Measurements from ENCODE around the gene PAK6. TPM values are rescaled to one million over a fixed set of nuclear protein-coding genes. Genes with fewer than 3 reads are reported as not detected.

The PAK6 gene
- 0.17 and 0.43 TPM in 2 replicates for total RNA-seq (2014; rRNA removed; shearing (Covaris generic))

DNA sequence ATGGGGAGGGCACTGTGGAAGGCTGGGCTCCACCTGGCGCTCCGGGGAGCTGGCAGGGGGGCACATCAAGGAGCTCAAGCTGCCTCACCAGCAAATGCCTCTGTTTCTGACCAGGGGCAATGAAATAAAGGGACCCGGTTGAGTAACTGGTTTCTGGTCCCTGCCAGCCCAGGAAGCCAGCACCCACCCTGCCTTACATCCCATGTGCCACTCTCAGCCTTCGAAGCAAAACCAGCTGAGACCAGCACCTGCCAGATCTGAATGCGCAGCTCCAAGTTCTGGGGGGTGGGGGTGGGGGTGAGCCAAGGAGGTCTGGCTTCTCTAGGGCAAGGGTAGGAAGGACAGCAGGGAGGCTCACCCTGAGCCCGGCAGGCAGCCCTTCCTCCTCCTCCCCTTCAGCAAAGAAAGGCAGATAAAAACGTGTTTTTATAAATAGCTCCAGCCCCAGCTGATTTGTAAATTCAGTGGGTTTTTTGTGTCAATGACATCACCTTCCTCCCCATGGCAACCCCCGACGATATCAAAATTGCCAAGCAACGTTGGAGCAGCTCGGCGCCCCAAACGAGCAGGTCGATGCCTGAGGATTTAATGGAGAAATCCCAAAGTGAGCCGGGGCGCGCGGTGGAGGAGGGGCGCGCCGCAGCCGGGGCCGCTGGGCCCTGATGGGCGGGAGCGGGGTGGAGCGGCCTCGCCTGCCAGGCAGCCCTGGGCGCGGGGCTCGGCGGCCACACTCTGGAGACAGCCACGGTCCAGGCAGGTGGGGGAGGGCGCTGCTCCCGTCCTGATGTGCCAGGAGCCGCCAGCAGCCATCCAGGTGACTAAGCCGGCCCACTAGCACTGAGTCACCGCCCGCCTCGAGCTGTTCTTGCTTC, at the start of gene PAK6:
Gene PAK6 (plus strand): TSS at position 532 of the 872 bp plus-strand sequence. CDS start 25,723 bp downstream, outside the sequence.
- DNase-seq (ENCODE audit: low spot score) = peak; percentile 67

- DNase-seq (ENCODE audit: low spot score) = peak; percentile 87
Observed at GRCh38 chr15:40190591-40190990, 48.3 kb upstream of the PAK6 start.

- DNase-seq (ENCODE audit: low spot score) = peak; percentile 59
Observed at GRCh38 chr15:40192942-40193341, 45.9 kb upstream of the PAK6 start.

DNA sequence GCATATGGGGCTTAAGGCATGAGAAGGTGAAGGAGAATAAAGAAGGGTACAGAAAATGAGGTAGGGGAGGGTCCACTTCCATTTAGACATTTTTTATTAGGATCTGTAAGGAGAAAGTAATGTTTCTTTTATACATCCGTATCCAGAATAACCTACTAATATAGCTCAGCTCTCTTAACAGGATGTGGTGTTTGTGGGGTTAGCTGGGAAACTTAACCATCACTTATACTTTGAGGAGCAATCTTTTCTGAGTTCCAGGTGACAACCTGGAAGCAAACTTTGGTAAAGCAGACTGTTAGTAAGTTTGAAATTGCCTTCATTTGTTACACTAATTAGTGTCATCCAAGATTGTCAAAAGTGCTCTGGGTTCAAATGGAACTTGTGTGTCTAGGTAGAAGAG, 41.4 kb upstream of the PAK6 start:
- no peak for DNase-seq (ENCODE audit: low spot score)

DNA sequence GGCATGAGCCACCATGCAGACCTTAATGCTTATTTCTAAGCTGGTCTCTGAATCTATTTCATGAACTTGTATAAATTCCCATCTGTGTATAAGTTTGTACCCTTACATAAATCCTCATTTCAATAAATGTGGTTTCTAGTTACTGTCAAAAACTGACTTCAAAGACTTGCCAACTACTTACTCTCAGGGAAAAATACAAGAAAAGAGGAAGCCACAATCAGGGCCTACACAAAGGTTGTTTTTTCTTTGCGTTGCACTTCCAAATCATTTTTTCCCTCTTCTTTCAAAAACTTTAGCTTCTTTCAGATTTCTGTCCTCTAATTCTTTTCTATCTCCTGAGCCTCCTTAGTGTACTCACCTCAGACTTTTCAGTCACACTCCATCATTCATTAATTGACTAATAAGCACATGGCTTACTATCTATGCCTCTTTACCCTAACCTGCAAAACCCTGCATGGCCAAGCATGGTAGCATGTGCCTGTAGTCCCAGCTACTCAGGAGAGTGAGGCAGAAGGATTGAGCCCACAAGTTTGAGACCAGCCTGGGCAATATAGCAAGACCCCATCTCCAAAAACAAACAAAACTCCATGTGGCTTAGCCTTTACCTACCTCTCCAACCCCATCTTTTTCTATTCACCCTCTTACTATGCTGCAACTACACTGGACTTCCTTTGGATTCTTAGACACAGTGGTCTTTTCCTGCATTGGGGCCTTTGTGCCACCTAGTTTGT, 40.3 kb upstream of the PAK6 start:
- DNase-seq (ENCODE audit: low spot score) = no peak

GRCh38 chr15:40204100-40204499, 34.8 kb upstream of the PAK6 start:
- DNase-seq (ENCODE audit: low spot score) = no peak

- peak; percentile 56 for DNase-seq (ENCODE audit: low spot score)
Observed at GRCh38 chr15:40217166-40217824, 21.6 kb upstream of the PAK6 start.

GRCh38 chr15:40219801-40220200, 19.1 kb upstream of the PAK6 start:
- DNase-seq (ENCODE audit: low spot score) = no peak

DNA sequence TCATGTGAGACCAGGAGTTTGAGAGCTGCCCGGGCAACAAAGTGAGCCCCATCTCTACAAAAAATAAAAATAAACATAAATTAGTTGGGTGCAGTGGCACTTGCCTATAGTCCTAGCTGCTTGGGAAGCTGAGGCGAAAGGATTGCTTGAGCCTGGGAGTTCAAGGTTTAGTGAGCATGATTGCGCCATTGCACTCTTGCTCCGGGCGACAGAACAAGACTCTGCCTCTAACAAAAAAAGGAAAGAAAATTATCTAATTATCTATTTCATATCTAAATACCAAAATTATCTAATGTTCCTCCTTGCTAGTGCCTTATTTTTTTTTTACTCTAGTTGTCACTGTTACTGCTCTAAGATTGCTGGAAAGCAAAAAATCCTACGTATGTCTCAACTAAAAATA, 16.7 kb upstream of the PAK6 start:
- DNase-seq (ENCODE audit: low spot score) = no peak

GRCh38 chr15:40226736-40227135, 12.1 kb upstream of the PAK6 start:
- DNase-seq (ENCODE audit: low spot score) = no peak

- DNase-seq (ENCODE audit: low spot score) = no peak
Observed at GRCh38 chr15:40229316-40229715, 9.5 kb upstream of the PAK6 start.

DNA sequence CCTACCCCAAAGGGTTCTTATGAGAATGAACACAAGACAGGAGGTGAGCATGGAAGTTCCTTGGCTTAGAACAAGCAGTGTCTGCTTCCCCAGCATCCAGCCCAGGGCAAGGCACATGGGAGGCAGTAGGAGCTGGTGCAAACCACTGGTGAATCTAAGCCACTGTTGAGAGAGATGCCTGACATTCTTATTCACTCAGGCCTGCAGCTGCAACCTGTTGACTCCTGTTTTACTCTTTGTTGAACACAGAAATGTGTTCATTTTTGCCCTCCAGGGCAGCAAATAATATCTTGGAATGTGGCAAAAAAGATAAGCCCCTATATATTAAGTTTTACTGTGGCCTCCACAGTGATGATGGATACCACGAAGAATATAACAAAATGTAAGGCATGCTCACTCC, 8.9 kb upstream of the PAK6 start:
- DNase-seq (ENCODE audit: low spot score) = no peak

DNA sequence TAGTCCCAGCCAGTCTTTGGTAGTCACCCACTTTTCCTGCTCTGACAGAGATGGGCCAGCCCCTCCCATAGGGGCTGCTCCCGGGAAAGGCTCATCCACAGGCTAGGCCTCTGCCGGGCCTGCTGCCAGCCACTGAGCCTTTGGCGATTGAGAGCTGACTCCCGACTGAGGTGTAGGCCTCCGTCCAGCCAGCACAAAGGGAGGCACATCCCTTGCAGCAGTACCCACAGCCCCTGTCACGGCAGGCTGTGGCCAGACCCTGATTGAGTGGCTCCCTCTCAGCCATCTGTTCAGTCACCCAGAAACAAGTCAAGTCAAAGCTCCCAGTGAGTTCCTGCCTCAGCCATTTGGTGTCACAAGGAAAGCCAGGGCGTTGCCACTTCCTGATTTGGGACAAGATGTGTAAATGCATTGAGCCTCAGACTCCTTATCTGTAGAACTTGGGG, 6.2 kb upstream of the PAK6 start:
- no peak for DNase-seq (ENCODE audit: low spot score)

DNA sequence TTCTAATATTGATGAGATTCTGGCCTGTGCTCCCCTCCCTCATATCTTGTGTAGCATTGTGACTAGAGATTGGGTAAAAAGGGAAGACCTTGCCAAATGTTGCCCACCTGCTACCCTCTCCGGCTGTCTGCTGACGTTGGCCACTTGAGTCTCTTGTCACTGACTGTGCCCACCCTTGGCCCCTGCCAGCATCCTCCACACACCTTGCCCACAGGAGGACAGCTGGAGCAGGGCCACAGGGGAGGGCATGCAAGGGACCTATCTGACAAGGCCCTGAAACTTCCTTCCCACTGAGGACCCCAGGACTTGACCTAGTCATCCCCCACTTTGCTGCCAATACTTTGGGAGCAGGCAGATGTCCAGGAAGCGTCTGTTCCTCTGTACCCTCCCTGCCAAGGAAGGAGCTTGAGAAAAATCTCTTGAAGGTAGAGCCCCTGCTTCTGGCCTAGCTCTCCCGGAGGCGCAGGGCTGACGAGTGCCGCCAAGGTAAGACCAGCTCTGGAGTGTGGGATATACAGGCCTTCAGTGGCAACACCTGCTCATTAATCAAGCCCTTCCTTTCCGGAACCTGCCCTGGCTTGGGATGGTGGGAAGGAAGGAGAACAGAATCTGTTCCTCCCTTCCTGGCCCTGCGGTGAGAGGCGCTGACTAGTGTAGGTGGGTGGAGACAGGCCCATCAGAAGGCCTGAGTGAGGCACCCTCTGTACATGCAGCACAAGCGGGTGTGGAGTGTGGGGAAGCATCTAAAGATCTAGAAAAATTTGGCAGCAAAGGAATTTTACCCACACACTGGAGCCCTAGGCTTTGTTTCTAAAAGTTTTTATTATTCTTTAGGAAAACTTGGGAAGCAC, 4.9 kb upstream of the PAK6 start:
- DNase-seq (ENCODE audit: low spot score) = no peak

DNA sequence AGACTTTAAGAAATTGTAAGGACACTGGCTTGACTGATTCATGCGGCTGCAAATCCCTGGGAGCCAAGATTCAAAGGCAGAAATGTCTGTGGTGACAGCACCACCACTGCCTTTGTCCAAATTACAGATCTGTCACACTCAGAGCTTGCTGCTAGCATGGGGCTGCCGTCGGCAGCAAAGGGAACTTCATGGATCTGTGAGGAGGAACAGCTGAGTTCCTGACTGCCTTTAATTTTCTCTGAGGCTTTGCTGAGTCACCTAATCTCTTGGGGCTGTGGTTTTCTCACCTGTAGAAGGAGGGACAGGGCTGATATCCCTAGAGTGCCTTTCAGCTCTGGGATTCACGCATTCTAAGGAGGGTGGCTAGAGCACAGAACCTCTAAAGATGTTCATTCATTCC, 4.1 kb upstream of the PAK6 start:
- peak; percentile 19 for DNase-seq (ENCODE audit: low spot score)

DNA sequence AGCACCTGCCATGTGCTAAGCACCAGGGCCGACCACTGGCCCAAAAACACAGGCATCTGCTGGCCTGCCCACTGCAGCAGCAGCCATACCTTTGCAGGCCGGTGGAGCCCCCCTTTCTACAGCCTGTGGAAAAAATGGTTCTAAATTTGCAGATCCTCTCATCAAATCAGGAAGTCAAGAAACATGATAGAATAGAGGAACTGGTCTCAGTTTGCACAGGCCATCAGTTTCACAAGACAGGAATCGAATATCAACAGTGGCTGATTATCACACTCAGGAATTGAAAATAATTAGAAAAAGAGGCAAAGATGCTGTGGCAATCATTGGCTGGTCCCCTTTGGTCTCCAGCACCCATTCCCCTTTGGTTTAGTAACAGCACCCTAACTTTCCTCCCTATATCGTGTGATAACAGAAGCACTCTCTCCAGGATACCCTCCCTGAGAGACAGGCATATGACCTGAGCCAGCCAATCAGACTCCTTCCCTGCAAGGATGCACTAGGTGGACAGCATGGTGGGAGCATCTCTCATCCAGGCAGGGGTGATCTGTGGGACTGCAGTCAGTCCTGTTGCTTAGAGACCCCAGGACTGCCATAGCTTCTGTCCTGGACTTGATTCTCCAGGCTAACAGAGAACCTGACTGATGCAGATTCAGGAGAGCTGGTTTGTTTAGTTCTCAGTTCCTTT, 3.5 kb upstream of the PAK6 start:
- no peak for DNase-seq (ENCODE audit: low spot score)

DNA sequence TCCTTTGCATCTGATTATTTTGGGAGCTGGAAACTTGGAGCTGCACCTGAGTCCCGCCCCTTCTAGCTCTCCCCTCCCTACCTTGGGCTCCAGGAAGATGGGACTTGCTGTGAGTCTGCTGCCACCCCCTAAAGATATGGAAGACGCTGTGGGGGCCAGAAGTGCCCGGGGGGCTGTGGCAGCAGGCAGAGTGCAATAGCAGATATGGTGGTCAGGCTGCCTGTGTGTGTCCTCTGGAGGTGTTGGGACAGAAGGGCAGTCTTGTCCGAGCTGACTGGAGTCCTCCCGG, 485 bp downstream of the PAK6 start:
- no peak for DNase-seq (ENCODE audit: low spot score)

DNA sequence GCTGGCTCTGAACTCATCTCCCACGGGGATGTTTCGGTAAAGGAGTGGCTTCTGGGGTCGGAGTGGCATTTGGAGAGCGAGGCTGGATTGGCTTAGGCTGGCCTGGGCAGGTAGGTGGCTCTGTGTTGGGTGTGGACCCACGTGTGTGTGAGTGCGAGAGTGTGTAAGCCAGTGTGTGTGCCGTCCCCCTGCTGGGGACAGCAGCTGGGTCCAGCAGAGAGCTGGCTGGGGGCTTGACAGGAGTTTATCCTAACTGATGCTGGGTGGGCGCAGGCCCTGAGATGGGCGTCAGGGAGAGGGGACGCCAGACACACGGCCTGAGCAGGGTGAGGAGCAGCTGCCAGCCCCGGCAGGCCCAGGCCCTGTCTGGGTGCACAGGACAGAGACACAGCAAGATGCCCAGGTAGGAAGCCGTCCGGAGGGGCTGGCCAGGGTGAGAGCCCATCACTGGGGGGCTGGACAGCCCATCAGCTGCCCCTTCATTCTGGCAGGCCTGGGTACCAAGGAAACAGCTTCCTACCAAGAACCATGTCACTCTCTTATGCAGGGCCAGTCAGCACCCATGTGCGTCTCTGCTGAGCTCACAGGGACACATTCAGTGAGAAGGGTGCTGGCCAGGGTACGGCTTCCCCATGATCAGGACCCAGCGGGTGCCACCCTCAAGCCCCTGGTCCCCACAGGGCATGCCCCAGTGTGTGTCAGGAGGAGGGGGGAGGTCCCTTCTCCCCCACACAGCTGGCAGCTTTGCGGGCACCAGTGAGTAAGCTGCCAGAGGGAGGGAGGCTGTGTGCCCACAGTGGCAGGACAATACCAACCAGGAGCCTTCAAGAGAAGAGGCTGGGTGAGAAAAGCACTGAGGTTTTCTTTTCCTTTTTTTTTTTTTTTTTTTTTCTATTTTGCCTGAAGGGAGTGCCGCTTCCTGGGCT, 1.1 kb downstream of the PAK6 start:
- no peak for DNase-seq (ENCODE audit: low spot score)

- DNase-seq (ENCODE audit: low spot score) = no peak
Observed at GRCh38 chr15:40240619-40241221, 1.9 kb downstream of the PAK6 start.

Measured in A172 (cell line).